H1 (cell line): ENCODE results near the gene PAQR8. TPM values are rescaled to one million over a fixed set of nuclear protein-coding genes. Genes with fewer than 3 reads are reported as not detected.

ENCODE experiments used
- CTCF ChIA-PET: fragments of 300-600 bp; sonication (Branson Sonifier 250); formaldehyde crosslinking; loops from one replicate; lab custom pipeline; 2021; ENCODE audit not compliant: partially characterized antibody; lab: Charles Lee
- POLR2A ChIA-PET: fragments of 300-600 bp; sonication (Branson Sonifier 250); formaldehyde crosslinking; loops from one replicate; lab custom pipeline; 2021; ENCODE audit warnings: inconsistent platforms; ENCODE audit not compliant: partially characterized antibody; lab: Charles Lee
- DNase-seq, 2 experiments: peaks; one replicate each; pipeline versions ENCODE4 v3.0.0 to v3.0.0-alpha.2; 2010 to 2022; ENCODE audit warnings: low spot score in 2 of 2, low read depth in 1 of 2, mixed read lengths in 1 of 2
- FAIRE-seq: peaks from 2 replicates; lab custom pipeline; 2011; peaks lifted over from hg19 to GRCh38; lab: Jason Lieb, UNC
- H2AFZ ChIP-seq: 2 replicates; pipeline ENCODE4 v1.8.1; 2012; ENCODE audit warnings: low read length, inconsistent platforms
- H2AK5ac ChIP-seq: 2 replicates; pipeline ENCODE4 v1.6.1; 2013; ENCODE audit warnings: low read depth, low read length
- H2BK120ac ChIP-seq: replicated peaks from 2 replicates; pipeline ENCODE3; 2013; ENCODE audit warnings: low read depth, low read length, inconsistent platforms
- H2BK12ac ChIP-seq: 2 replicates; pipeline ENCODE4 v1.6.1; 2013; ENCODE audit warnings: low read depth, low read length
- H2BK15ac ChIP-seq: 2 replicates; pipeline ENCODE4 v1.6.1; 2013; ENCODE audit warnings: low read length
- H2BK20ac ChIP-seq: 2 replicates; pipeline ENCODE4 v1.6.1; 2013; ENCODE audit warnings: low read length
- H2BK5ac ChIP-seq: 2 replicates; pipeline ENCODE4 v1.6.1; 2013; ENCODE audit warnings: low read depth, low read length
- H3K14ac ChIP-seq: 2 replicates; pipeline ENCODE4 v1.6.1; 2013; ENCODE audit warnings: inconsistent platforms; ENCODE audit not compliant: insufficient read length
- H3K18ac ChIP-seq: 2 replicates; pipeline ENCODE4 v1.6.1; 2013; ENCODE audit warnings: low read length; ENCODE audit errors: extremely low read depth
- H3K23ac ChIP-seq: 2 replicates; pipeline ENCODE4 v1.6.1; 2013; ENCODE audit warnings: inconsistent platforms; ENCODE audit not compliant: insufficient read length
- H3K23me2 ChIP-seq: 2 replicates; pipeline ENCODE4 v1.6.1; 2013; ENCODE audit warnings: low read depth, low read length
- H3K27ac ChIP-seq: 2 replicates; pipeline ENCODE4 v1.6.1; 2011; ENCODE audit warnings: low read depth, low read length, inconsistent platforms
- H3K27me3 ChIP-seq, 4 experiments: replicated peaks in 1 of 4; 1 replicate in 1 of 4; 2 replicates in 3 of 4; pipeline versions ENCODE4 v1.6.1 to v1.8.1; 2011 to 2013; ENCODE audit warnings: low read length in 3 of 4, mild to moderate bottlenecking in 3 of 4, inconsistent platforms in 2 of 4, mixed read lengths in 2 of 4, moderate library complexity in 1 of 4; ENCODE audit not compliant: control insufficient read depth in 3 of 4, insufficient read depth in 3 of 4; ENCODE audit errors: extremely low read depth in 1 of 4
- H3K36me3 ChIP-seq, 4 experiments: 2 replicates each; pipeline versions ENCODE4 v1.6.1 to v1.8.1; 2011 to 2013; ENCODE audit warnings: mild to moderate bottlenecking in 4 of 4, low read length in 3 of 4, moderate library complexity in 2 of 4, control low read depth in 1 of 4, inconsistent platforms in 1 of 4; ENCODE audit not compliant: insufficient read depth in 4 of 4, control insufficient read depth in 2 of 4
- H3K4ac ChIP-seq: replicated peaks from 2 replicates; pipeline ENCODE3; 2013; ENCODE audit warnings: low read length, low read depth, mixed read lengths, inconsistent platforms; ENCODE audit not compliant: insufficient read length
- H3K4me1 ChIP-seq, 4 experiments: replicated peaks in 1 of 4; 1 replicate in 1 of 4; 2 replicates in 3 of 4; pipeline versions ENCODE4 v1.6.1 to v1.8.1; 2011 to 2013; ENCODE audit warnings: low read length in 3 of 4, inconsistent platforms in 2 of 4, mixed read lengths in 1 of 4; ENCODE audit not compliant: insufficient read depth in 4 of 4, control insufficient read depth in 3 of 4
- H3K4me2 ChIP-seq, 2 experiments: 2 replicates each; pipeline versions ENCODE4 v1.6.1 to v1.8.1; 2011 to 2013; ENCODE audit warnings: low read depth in 2 of 2, low read length in 2 of 2, control low read depth in 1 of 2, inconsistent platforms in 1 of 2, mild to moderate bottlenecking in 1 of 2; ENCODE audit not compliant: insufficient read depth in 1 of 2
- H3K4me3 ChIP-seq, 4 experiments: fragments of 200-600, 300-600 bp in 1 of 4; sonication (generic), shearing (Covaris generic), sonication (Bioruptor Twin) in 1 of 4; 2 replicates each; pipeline versions ENCODE4 v1.5.1 to v1.8.1; 2011 to 2016; ENCODE audit warnings: low read length in 4 of 4, low read depth in 3 of 4, control low read depth in 2 of 4, inconsistent platforms in 2 of 4, mild to moderate bottlenecking in 2 of 4, mixed read lengths in 1 of 4, moderate library complexity in 1 of 4; ENCODE audit not compliant: insufficient read depth in 2 of 4; ENCODE audit errors: extremely low read depth in 1 of 4
- H3K56ac ChIP-seq: replicated peaks from 2 replicates; pipeline ENCODE3; 2013; ENCODE audit warnings: low read depth, mild to moderate bottlenecking, mixed read lengths, low read length, inconsistent platforms; ENCODE audit not compliant: insufficient read length
- H3K79me1 ChIP-seq: 2 replicates; pipeline ENCODE4 v1.6.1; 2013; ENCODE audit warnings: low read depth, low read length, control low read depth
- H3K79me2 ChIP-seq, 2 experiments: 2 replicates each; pipeline versions ENCODE4 v1.6.1 to v1.8.1; 2012 to 2013; ENCODE audit warnings: low read length in 2 of 2, mild to moderate bottlenecking in 2 of 2, inconsistent platforms in 1 of 2; ENCODE audit not compliant: insufficient read depth in 2 of 2, control insufficient read depth in 1 of 2
- H3K9ac ChIP-seq, 4 experiments: replicated peaks in 1 of 4; 1 replicate in 1 of 4; 2 replicates in 3 of 4; pipeline versions ENCODE4 v1.6.1 to v1.8.1; 2011 to 2013; ENCODE audit warnings: low read depth in 3 of 4, low read length in 3 of 4, control low read depth in 2 of 4, mild to moderate bottlenecking in 2 of 4, moderate library complexity in 2 of 4, inconsistent platforms in 1 of 4; ENCODE audit errors: extremely low read depth in 1 of 4
- H3K9me3 ChIP-seq, 2 experiments: 2 replicates each; pipeline versions ENCODE4 v1.6.1 to v1.8.1; 2012 to 2013; ENCODE audit warnings: mild to moderate bottlenecking in 2 of 2, moderate library complexity in 2 of 2, control low read depth in 1 of 2, inconsistent platforms in 1 of 2, low read depth in 1 of 2, low read length in 1 of 2, mixed read lengths in 1 of 2; ENCODE audit not compliant: insufficient read depth in 2 of 2
- H4K20me1 ChIP-seq, 2 experiments: replicated peaks in 1 of 2; 2 replicates each; pipeline versions ENCODE3 to v1.8.1; 2011 to 2013; ENCODE audit warnings: inconsistent platforms in 2 of 2, low read length in 2 of 2, mild to moderate bottlenecking in 1 of 2; ENCODE audit not compliant: insufficient read depth in 2 of 2, control insufficient read depth in 1 of 2
- H4K5ac ChIP-seq: 2 replicates; pipeline ENCODE4 v1.6.1; 2013; ENCODE audit warnings: low read length, low read depth, mixed read lengths, inconsistent platforms; ENCODE audit not compliant: insufficient read length
- H4K8ac ChIP-seq: 2 replicates; pipeline ENCODE4 v1.8.0; 2013; ENCODE audit warnings: mild to moderate bottlenecking, moderate library complexity, low read length, inconsistent platforms; ENCODE audit not compliant: insufficient read depth; ENCODE audit errors: extremely low read depth
- H4K91ac ChIP-seq: replicated peaks from 2 replicates; pipeline ENCODE3; 2013; ENCODE audit warnings: low read length, mixed read lengths, inconsistent platforms; ENCODE audit not compliant: insufficient read length
- BCL11A ChIP-seq, 2 experiments: IDR thresholded peaks; one replicate each; pipeline ENCODE4 v1.6.1; 2011; ENCODE audit warnings: low read depth in 2 of 2, low read length in 2 of 2, mild to moderate bottlenecking in 2 of 2
- BRCA1 ChIP-seq: IDR thresholded peaks from 2 replicates; pipeline ENCODE4 v1.6.1; 2012; ENCODE audit warnings: low read depth, low read length, improper control_type of control experiment
- CREB1 ChIP-seq: IDR thresholded peaks from 2 replicates; pipeline ENCODE4 v1.6.1; 2012; ENCODE audit warnings: inconsistent platforms
- CTBP2 ChIP-seq: IDR thresholded peaks from 2 replicates; pipeline ENCODE4 v1.7.0; 2011; ENCODE audit warnings: borderline replicate concordance, mild to moderate bottlenecking, moderate library complexity, mixed read lengths, low read length; ENCODE audit not compliant: insufficient read depth, insufficient read length
- EGR1 ChIP-seq: IDR thresholded peaks from 2 replicates; pipeline ENCODE4 v1.6.1; 2011; ENCODE audit warnings: low read depth, low read length, borderline replicate concordance
- HDAC6 ChIP-seq: IDR thresholded peaks from one replicate; pipeline ENCODE4 v1.7.1; 2012; ENCODE audit warnings: low read depth, mild to moderate bottlenecking, inconsistent platforms, low read length, moderate library complexity
- POLR2A ChIP-seq, 2 experiments: IDR thresholded peaks; 1 replicate in 1 of 2; 2 replicates in 1 of 2; pipeline ENCODE4 v1.6.1; 2011; ENCODE audit warnings: low read depth in 2 of 2, low read length in 2 of 2, mild to moderate bottlenecking in 2 of 2; ENCODE audit errors: control extremely low read depth in 1 of 2
- RFX5 ChIP-seq: IDR thresholded peaks from 2 replicates; pipeline ENCODE4 v1.6.1; 2011; ENCODE audit warnings: low read depth, low read length, improper control_type of control experiment, borderline replicate concordance
- SP1 ChIP-seq: IDR thresholded peaks from 2 replicates; pipeline ENCODE4 v1.6.1; 2011; ENCODE audit warnings: low read depth, low read length
- SP4 ChIP-seq: IDR thresholded peaks from 2 replicates; pipeline ENCODE4 v1.6.1; 2012; ENCODE audit warnings: low read length, inconsistent platforms
- ZNF274 ChIP-seq: IDR thresholded peaks from 2 replicates; pipeline ENCODE4 v1.7.0; 2012; ENCODE audit warnings: low read length, borderline replicate concordance; ENCODE audit errors: extremely low read depth
- WGBS, 2 experiments: shearing (Covaris generic) in 1 of 2; methylation state at CpG; one replicate each; pipeline versions ENCODE4 v1.1.6 to v1.1.7; 2013 to 2015; ENCODE audit warnings: low lambda C conversion rate in 2 of 2, mixed read lengths in 2 of 2, inconsistent platforms in 1 of 2, low coverage in 1 of 2, missing lambda C conversion rate in 1 of 2; ENCODE audit not compliant: insufficient replicate concordance in 2 of 2, insufficient coverage in 1 of 2, insufficient read length in 1 of 2; ENCODE audit errors: extremely low coverage in 1 of 2, missing lambda C conversion rate in 1 of 2; 5-methylcytosine and 5-hydroxymethylcytosine counted together
- polyA plus RNA-seq, 7 experiments: library from polyadenylated mRNA; depleted of rRNA in 3 of 7; stranded (reverse) in 5 of 7; unstranded in 2 of 7; fragments of >200 nt in 5 of 7; fragments of 200-250 nt in 2 of 7; gene quantifications; 1 replicate in 5 of 7; 2 replicates in 1 of 7; 4 replicates in 1 of 7; pipeline versions ENCODE4 v1.2.1 to v1.2.3, GENCODE V29; 2011 to 2013; ENCODE audit warnings: missing spikeins in 2 of 7, mixed read lengths in 2 of 7
- total RNA-seq: library from RNA; stranded (reverse); fragmentation: NEBNext Ultra II Directional; extraction: Animal tissue kit (Norgen Biotek cat#: 25700); gene quantifications from 2 replicates; pipeline ENCODE4 v1.2.1, GENCODE V29; 2021
- TF ChIP-seq, protein P1 (sequence below): IDR thresholded peaks from 2 replicates; pipeline ENCODE4 v1.6.1; 2012; ENCODE audit warnings: low read length, inconsistent platforms

The PAQR8 gene
- total and polyA plus RNA-seq, 2 of the 8 experiments (the other 6 are each of a cell fraction or from before 2014, with no cell fraction given) = 7.6 to 9.6 TPM

DNA sequence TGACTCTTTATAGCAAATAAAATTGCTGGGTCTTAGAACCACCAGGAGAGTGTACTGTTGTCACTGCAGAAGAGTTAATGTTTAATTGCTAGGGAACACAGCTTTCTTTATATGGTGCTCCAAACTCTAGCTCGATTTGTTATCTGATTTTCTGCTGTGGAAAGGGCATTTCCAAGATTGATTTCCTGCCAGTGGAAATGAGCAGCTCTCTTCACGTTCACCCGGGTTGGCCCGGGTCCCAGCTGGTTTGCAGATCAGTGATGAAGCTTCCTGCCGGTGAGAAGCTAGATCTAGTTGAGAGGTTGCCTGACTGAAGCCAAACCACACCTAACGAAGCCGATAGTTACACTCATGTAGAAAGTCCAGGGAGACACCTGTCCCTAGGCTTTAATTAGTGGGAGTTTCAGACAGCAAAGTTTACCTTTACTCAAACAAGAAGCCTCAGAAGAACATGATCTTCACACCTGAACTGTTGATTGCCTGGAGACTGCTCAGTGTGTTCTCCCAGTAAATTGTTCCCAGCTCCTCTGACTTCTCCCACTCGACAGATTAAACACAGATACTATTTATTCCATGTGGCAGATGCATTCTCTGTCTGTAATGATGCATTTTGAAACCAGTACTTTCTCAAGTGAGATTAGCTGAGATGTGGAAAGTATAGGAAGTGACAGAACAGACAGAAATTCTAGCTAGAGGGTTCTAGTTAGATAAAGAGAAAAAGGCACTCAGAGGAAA, 27.8 kb downstream of the PAQR8 start:
- no peak for DNase-seq
- Histone ChIP-seq H2AK5ac (no peak overlapping the region), H3K27me3 (peaks cover 0 to 2% (median 0%) of the 10 kb centered on the region in 4 experiments; a peak in 1 of 7 replicates), H3K56ac (no peak overlapping the region), H3K79me2 (no peaks in the 10 kb centered on the region), H3K4ac (no peak overlapping the region), H3K27ac (no peak overlapping the region), H2BK120ac (no peak overlapping the region), H3K23ac (no peak overlapping the region), H3K14ac (no peak overlapping the region), H4K20me1 (peaks cover 0 to 1% of the 10 kb centered on the region in 2 experiments), H3K79me1 (no peaks in the 10 kb centered on the region), H3K36me3 (no peaks in the 10 kb centered on the region; a peak in 1 of 8 replicates), H2BK5ac (no peak overlapping the region), H3K4me3 (no peak overlapping the region), H3K23me2 (no peaks in the 10 kb centered on the region), H3K18ac (no peak overlapping the region), H3K4me1 (no peaks in the 10 kb centered on the region), H2AFZ (no peak overlapping the region), H4K5ac (no peak overlapping the region), H2BK15ac (no peak overlapping the region), H3K4me2 (no peak overlapping the region), H3K9me3 (peaks cover 6 to 15% of the 10 kb centered on the region in 2 experiments), H4K91ac (no peak overlapping the region), H2BK12ac (no peak overlapping the region), H3K9ac (no peak overlapping the region), H4K8ac (no peak overlapping the region), H2BK20ac (no peak overlapping the region)
- WGBS, 2 experiments = 95% methylated on average over 8 of the region's 8 CpGs; no CpG with 5 or more reads in 1 of the 2 experiments
- FAIRE-seq = no peak
- POLR2A ChIA-PET = no interaction called here
- CTCF ChIA-PET = interaction anchor here (0.6 to 6.1 kb wide), 6 partner anchors 10 to 300 kb away, joined by 4 to 29 read pairs (median 6); no protein-coding TSS in a partner anchor
- TF ChIP-seq EGR1 = no peak
- TF ChIP-seq SP1 = no peak
- TF ChIP-seq SP4 = no peak
- no peak for TF ChIP-seq CREB1
- TF ChIP-seq BCL11A (IDR thresholded peaks at IDR 0.05; ENCODE audit: low read depth in 2 of 2, low read length in 2 of 2) = no peak
- no peak for TF ChIP-seq CTBP2
- no peak for TF ChIP-seq HDAC6
- TF ChIP-seq ZNF274 = no peak
- no peak for TF ChIP-seq POLR2A (IDR thresholded peaks at IDR 0.05; ENCODE audit: control extremely low read depth in 1 of 2, low read depth in 2 of 2, low read length in 2 of 2)
- TF ChIP-seq BRCA1 = no peak
- no peak for TF ChIP-seq RFX5
- TF ChIP-seq, protein P1, sequence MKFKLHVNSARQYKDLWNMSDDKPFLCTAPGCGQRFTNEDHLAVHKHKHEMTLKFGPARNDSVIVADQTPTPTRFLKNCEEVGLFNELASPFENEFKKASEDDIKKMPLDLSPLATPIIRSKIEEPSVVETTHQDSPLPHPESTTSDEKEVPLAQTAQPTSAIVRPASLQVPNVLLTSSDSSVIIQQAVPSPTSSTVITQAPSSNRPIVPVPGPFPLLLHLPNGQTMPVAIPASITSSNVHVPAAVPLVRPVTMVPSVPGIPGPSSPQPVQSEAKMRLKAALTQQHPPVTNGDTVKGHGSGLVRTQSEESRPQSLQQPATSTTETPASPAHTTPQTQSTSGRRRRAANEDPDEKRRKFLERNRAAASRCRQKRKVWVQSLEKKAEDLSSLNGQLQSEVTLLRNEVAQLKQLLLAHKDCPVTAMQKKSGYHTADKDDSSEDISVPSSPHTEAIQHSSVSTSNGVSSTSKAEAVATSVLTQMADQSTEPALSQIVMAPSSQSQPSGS = no peak
